ENCODE measurements around the gene TLL2. TPM values are rescaled to one million over a fixed set of nuclear protein-coding genes. Genes with fewer than 3 reads are reported as not detected.
"Not testable (repeated sequence)": the region's sequence is repeated elsewhere in the genome, so short reads cannot be mapped to it uniquely, and the experiment has no call there.

TLL2 gene
- total RNA-seq, 1 donor from 2014 or later = not detected

DNA sequence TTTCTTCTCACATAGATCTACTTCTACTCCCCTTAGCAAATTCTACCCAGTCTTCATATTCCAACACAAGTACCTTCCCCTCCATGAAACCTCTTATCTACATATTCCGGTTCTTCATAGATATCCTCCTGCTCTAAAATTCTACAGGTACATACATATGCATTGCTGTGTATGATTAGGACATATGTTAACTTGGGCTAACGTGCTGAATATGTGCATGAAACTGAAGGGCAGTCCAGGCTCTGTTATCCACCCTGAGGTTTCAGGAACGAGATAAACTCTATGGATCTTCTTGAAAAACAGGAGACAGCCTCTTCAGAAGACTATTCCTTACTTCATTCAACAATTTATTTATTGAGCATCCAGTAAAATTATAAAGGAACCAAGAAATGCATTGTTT is 41.6 kb upstream of the TLL2 start:
- H3K9me3 Mint-ChIP-seq (ENCODE audit: unreplicated experiment) = no peaks in the 10 kb centered on the region
- no peak for TF ChIP-seq CTCF (IDR thresholded peaks at IDR 0.05)
- peaks cover 20% of the 10 kb centered on the region for H3K36me3 Mint-ChIP-seq (ENCODE audit: unreplicated experiment)
- H3K27ac Mint-ChIP-seq (ENCODE audit: unreplicated experiment) = no peak overlapping the region
- no peak for DNase-seq (ENCODE audit: extremely low spot score, unreplicated experiment)
- no peaks in the 10 kb centered on the region for H3K4me1 Mint-ChIP-seq (ENCODE audit: unreplicated experiment)
- H3K4me3 Mint-ChIP-seq (ENCODE audit: unreplicated experiment) = no peak overlapping the region
- no peaks in the 10 kb centered on the region for H3K27me3 Mint-ChIP-seq (ENCODE audit: unreplicated experiment)

DNA sequence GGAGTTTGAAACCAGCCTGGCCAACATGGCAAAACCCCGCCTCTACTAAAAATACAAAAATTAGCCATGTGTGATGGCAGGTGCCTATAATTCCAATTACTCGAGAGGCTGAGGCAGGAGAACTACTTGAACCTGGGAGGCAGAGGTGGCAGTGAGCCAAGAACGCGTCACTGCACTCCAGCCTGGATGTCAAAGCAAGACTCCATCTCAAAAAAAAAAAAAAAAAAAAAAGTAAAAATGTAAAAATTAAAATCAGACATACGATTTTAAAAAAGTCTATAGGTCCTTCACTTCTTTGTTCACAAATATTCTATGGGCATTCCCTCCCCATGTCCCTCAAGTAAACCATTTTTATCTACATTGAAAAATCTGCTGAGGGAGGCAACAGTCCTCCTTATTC is 34.9 kb upstream of the TLL2 start:
- Mint-ChIP-seq H3K9me3 (ENCODE audit: unreplicated experiment) (no peaks in the 10 kb centered on the region), H3K4me3 (ENCODE audit: unreplicated experiment) (no peak overlapping the region), H3K36me3 (ENCODE audit: unreplicated experiment) (peaks cover 37% of the 10 kb centered on the region), H3K4me1 (ENCODE audit: unreplicated experiment) (no peaks in the 10 kb centered on the region), H3K27ac (ENCODE audit: unreplicated experiment) (no peak overlapping the region), H3K27me3 (ENCODE audit: unreplicated experiment) (no peaks in the 10 kb centered on the region)
- DNase-seq (ENCODE audit: extremely low spot score, unreplicated experiment) = no peak
- TF ChIP-seq CTCF (IDR thresholded peaks at IDR 0.05) = no peak

DNA sequence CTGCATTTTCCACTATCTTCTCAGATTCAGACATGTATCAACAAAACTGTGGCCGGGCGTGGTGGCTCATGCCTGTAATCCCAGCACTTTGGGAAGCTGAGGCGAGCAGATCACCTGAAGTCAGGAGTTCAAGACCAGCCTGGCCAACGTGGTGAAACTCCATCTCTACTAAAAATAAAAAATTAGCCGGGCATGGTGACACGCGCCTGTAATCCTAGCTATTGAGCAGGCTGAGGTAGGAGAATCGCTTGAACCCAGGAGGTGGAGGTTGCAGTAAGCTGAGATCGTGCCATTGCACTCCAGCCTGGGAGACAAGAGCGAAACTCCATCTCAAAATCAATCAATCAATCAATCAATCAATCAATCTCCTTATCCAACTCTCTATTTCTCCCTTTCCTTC is 31.8 kb upstream of the TLL2 start:
- not testable (repeated sequence) for H3K4me1 Mint-ChIP-seq (ENCODE audit: unreplicated experiment); H3K27me3 Mint-ChIP-seq (ENCODE audit: unreplicated experiment); H3K4me3 Mint-ChIP-seq (ENCODE audit: unreplicated experiment); DNase-seq (ENCODE audit: extremely low spot score, unreplicated experiment); H3K9me3 Mint-ChIP-seq (ENCODE audit: unreplicated experiment); H3K27ac Mint-ChIP-seq (ENCODE audit: unreplicated experiment)
- H3K36me3 Mint-ChIP-seq (ENCODE audit: unreplicated experiment) = peaks cover 36% of the 10 kb centered on the region

DNA sequence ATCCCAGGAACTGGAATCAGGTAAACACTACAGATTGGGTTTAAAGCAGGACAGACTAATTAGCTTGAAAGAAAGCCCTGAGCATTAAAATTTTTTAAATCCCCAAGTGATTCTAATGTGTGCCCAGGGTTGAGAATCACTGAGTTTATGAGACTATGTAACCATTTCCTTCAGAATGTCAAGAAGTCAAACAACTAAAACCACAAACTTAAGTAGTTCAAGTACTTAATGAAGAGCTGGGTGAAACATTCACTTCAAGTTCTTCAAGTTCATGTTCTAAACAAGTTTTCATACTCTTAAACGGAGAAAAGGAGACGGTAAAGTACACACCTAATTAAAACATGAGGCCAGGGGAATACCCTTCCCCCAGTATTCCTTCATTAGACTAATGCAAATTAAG is 28.2 kb upstream of the TLL2 start:
- H3K27me3 Mint-ChIP-seq (ENCODE audit: unreplicated experiment) = no peaks in the 10 kb centered on the region
- no peak overlapping the region for H3K27ac Mint-ChIP-seq (ENCODE audit: unreplicated experiment)
- H3K4me1 Mint-ChIP-seq (ENCODE audit: unreplicated experiment) = no peaks in the 10 kb centered on the region
- H3K9me3 Mint-ChIP-seq (ENCODE audit: unreplicated experiment) = peaks cover 5% of the 10 kb centered on the region
- DNase-seq (ENCODE audit: extremely low spot score, unreplicated experiment) = no peak
- no peak for TF ChIP-seq CTCF (IDR thresholded peaks at IDR 0.05)
- peaks cover 49% of the 10 kb centered on the region for H3K36me3 Mint-ChIP-seq (ENCODE audit: unreplicated experiment)
- H3K4me3 Mint-ChIP-seq (ENCODE audit: unreplicated experiment) = no peak overlapping the region

GRCh38 chr10:96540240-96540639 is 26.5 kb upstream of the TLL2 start:
- Mint-ChIP-seq H3K4me3 (ENCODE audit: unreplicated experiment) (no peak overlapping the region), H3K9me3 (ENCODE audit: unreplicated experiment) (peaks cover 5% of the 10 kb centered on the region), H3K36me3 (ENCODE audit: unreplicated experiment) (peaks cover 39% of the 10 kb centered on the region), H3K27me3 (ENCODE audit: unreplicated experiment) (no peaks in the 10 kb centered on the region), H3K27ac (ENCODE audit: unreplicated experiment) (no peak overlapping the region), H3K4me1 (ENCODE audit: unreplicated experiment) (no peaks in the 10 kb centered on the region)
- TF ChIP-seq CTCF (IDR thresholded peaks at IDR 0.05) = no peak
- DNase-seq (ENCODE audit: extremely low spot score, unreplicated experiment) = no peak

GRCh38 chr10:96538683-96539082 is 25.0 kb upstream of the TLL2 start:
- no peak for TF ChIP-seq CTCF (IDR thresholded peaks at IDR 0.05)
- no peak for DNase-seq (ENCODE audit: extremely low spot score, unreplicated experiment)
- H3K4me3 Mint-ChIP-seq (ENCODE audit: unreplicated experiment) = no peak overlapping the region
- H3K27ac Mint-ChIP-seq (ENCODE audit: unreplicated experiment) = no peak overlapping the region
- H3K36me3 Mint-ChIP-seq (ENCODE audit: unreplicated experiment) = peaks cover 37% of the 10 kb centered on the region
- peaks cover 5% of the 10 kb centered on the region for H3K9me3 Mint-ChIP-seq (ENCODE audit: unreplicated experiment)
- H3K4me1 Mint-ChIP-seq (ENCODE audit: unreplicated experiment) = no peaks in the 10 kb centered on the region
- no peaks in the 10 kb centered on the region for H3K27me3 Mint-ChIP-seq (ENCODE audit: unreplicated experiment)

Data from osteocyte (in vitro differentiated cells).